GM19035 (cell line): ENCODE data around the gene CACNA1S.

Experiments
- ATAC-seq: cut with Tn5 transposase; IDR thresholded peaks from one replicate; pipeline ENCODE4 v1.9.1; 2021; ENCODE audit not compliant: unreplicated experiment

CACNA1S gene

DNA sequence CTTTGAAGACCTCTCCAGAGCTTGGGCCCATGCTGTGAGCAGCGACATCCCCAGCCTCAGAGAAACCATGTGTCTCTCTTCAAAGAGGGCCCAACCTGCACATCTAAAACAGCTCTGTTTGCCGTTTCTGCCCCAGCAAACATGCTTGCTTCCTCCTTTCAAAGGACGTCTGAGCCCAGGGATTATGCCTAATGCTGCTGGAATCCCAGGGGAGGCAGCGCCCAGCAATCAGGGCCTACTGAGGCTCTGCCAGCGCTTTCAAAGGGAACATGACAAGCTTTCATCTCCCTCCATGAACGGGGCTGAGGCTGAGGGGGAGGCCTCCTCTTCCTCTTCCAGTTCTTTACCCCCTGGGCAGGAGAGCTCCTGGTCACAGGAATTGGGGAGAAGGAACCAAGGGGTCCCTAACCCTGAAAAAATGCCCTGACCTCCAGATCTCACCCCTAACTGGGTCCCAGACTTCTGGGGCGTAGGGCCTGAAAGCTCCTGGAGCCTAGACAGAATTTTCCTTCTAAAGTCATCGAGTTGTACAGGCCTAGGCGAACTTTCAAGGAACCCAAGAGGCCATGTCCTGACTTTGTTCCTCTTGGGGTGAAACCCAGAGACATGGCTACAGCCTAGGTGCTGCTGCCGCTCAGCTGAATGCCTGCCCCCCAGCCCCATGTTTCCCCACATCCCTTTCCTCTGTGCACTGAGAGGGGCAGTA, 28.2 kb upstream of the CACNA1S start:
- ATAC-seq, result no peak

DNA sequence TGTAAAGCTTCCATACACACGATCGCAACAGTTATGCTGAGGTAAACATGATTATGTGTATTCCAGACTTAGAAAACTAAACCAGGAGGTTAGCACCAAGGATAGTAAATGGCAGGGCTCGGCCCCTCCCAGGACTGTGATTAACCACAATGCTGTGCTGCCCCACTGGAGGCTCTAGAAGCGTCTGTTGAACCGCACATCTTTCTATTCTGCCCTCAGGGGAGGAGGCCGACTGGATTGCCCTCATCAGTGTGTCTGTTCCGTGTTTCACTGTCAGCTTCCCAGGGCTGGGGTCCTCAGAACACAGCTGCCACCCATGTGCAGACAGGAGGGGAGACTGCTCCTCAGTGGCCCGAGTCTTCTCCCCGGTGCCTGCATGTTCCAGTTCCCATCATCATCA, 27.5 kb upstream of the CACNA1S start:
- no peak for ATAC-seq

DNA sequence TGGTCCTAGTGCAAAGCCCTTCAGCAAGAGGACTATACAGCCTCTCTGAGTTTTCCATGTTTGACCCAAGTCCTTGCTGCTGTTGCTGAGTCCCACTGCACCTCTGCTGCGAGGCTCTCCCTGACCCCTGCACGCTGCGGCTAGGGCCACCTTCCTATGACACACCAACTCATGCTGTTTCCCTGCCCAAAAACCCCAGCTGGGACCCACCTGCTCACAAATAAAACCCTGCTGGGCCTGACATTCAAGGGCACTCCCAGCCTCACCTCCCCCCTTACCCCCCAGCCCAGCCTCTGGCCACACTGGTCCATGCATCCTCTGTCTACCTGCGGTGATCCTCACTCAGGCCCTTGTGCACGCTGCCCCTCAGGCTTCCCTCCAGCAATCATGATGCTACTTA, 27.1 kb upstream of the CACNA1S start:
- ATAC-seq, result no peak

DNA sequence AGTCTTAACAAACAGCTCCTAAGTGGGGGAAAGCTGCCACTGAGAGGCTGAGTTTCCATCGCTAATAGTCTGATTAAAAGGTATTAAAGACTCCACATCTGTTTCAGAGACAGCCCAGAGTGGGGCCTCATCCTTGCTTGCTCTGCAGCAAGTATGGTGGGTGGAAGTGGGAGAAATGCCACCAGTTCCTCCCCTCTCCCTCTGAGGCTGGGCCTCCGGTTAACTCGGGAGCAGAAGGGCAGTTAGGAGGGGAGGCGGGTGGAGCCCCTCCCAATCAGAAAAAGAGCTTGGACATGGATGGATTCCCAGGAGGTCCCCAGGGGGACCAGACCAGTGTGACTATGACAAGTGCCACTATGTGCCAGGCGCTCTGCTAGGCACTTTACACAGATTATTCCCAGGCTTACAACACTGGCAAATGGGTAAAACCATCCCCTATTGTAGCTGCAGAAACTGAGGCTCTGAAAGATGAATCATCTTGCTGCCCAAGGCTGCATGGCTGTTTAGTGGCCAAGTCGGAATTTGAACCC, 26.1 kb upstream of the CACNA1S start:
- no peak for ATAC-seq

DNA sequence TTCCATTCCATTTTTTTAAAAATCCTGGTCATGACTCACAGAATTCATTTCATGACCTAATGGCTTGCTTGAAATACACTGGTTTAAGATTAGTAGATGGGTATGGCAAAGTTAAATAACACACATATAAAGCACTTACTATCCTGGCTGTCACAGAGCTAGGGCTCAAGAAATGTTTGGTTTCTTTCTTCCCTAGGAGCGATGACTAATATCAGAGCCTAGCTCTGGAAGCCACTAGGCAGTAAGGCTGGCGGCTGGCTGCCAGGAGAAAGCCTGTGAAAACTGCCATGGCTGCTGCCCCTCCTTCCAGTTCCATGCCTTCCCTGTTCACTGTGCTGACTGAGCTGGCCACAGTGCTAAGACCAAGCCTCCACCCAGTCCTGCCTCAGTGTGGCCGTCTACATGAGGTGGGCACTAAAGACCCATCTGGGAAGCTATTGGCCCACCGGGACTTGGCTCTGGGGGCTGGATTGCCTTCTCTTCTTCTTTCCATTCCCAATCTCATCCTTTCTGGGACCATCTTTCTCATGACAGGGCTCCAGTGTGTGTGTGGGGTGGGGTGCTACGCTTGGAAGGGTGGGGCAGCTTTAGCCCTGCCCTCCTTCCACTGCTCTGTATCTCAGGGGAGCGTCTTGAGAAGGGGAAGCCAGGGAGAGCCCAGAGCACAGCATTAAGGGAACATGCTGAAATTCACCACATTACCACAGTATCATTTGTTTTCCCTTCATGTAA, 25.5 kb upstream of the CACNA1S start:
- no peak for ATAC-seq

DNA sequence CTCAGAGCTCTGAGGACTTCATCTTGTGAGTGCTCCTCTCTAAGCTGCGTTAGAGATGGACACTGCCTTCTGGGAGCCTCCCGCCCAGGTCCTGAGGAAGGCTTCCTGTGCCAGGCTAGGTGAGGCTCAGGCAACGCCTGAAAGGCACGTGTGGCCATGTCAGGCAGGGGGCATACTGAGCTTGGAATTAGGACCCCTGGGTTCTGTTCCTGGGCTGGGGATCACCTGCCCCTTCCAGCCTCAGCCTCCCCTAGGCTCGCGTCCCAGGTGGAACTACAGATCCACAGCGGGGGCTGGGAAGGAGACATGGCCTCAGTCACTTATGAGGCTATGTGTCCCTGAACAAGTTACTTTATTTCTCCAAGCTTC, 24.8 kb upstream of the CACNA1S start:
- no peak for ATAC-seq

DNA sequence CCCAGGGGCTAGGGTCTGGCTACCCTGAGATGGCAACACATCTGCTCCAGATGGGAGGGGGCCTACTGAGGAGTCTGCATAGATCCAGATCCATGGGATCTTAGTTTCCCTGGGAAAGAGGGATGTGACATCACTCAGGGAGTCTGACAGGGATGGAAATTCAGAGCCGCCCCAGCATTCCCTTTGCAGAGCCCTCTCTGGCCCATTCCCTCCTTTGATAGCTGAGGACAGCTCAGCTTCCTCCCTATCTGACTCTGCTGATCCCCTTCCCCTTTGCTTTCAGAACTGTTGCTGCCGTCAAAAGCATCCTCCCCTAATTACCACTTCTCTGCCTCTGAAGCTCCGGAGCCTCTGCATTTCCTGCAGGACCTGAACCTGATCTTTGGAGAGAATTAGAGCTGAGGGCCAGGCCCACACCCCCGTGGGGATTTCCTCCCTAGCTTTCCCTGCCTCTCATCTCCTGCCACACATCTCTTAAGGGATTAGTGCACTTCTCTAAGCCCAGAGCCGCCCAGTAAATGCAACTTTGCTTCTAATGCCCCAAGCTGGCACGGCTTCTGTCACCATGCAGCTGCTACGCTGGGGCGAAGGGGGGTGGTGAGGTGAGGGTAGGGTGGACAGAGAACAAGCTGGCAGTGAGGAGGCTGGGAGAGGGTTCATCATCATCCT, 24.3 kb upstream of the CACNA1S start:
- ATAC-seq, result no peak

DNA sequence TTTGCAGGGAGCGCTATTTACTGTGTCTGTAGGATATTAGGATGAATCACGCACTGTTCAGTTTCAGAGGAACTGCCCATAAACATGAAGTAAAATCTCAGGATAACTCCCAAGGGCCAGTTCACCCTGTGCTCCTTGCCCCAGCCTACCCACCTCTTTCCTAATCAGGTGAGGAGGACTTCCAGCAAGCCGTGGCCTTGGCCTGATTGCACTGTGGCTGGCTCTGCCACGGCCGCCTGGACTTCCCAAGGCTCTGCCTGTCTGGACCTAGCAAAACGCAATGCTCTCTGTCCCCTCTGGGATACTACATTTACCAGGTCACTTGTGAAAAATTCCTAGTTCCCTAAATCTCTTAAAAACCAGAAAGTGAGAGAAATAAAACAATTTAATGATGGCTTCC, 22.2 kb upstream of the CACNA1S start:
- ATAC-seq, result no peak

DNA sequence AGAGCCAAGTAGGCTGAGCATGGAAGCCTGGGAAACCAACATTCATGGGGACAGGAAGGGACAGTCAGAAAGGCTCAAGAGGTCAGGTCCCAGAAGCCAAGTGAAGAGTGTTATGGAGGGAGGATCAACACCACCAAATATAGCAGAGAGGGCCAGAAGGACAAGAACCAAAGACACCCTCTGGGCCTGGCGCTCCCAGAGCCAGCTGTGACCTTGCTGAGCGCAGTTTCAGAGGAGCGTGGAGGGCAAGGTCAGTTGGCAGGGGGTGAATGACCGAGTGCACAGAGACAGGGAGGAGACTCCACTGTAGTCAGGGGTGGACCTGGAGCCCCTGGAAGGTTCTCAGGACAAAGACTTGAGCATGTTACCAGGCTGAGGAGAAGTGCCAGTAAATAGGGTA, 19.2 kb upstream of the CACNA1S start:
- ATAC-seq, result no peak

DNA sequence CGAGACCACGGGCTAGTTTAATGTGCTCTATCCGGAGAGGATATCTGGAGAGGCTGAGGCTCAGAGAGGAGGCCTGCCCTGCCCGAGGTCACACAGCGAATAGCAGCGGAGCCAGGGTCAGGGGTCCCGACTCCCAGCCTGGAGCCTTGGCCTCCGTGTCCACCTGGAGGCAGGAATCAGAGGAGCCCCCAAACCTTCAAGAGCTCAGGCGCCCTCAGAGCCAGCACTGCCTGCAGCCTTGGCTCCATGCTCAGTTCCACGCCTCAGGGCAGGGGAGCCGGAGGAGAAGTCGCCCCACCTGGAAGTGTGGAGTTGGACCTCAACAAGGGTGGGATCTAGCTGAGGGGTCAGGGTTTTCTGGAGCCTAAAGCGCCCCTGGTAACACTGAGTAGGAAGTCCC, 16.7 kb upstream of the CACNA1S start:
- ATAC-seq, result no peak

DNA sequence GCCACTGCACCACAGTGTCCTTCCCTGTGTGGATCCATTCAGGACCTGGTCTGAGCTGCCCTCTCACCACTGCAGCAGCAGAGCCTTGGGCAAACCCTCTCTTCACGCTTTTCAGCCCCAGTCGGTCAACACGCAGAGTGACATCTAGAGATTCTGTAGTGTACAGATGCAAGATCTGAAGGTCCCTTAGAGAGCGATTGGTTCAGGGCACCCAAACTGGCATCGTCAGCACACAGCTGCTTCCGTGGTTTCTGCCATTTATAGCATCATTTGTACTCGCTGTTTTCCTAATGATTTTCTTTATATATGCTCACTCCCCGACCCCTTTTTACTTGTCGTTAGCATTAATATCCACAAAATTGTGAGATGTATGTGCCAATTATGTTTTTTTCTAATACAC, 16.2 kb upstream of the CACNA1S start:
- no peak for ATAC-seq

DNA sequence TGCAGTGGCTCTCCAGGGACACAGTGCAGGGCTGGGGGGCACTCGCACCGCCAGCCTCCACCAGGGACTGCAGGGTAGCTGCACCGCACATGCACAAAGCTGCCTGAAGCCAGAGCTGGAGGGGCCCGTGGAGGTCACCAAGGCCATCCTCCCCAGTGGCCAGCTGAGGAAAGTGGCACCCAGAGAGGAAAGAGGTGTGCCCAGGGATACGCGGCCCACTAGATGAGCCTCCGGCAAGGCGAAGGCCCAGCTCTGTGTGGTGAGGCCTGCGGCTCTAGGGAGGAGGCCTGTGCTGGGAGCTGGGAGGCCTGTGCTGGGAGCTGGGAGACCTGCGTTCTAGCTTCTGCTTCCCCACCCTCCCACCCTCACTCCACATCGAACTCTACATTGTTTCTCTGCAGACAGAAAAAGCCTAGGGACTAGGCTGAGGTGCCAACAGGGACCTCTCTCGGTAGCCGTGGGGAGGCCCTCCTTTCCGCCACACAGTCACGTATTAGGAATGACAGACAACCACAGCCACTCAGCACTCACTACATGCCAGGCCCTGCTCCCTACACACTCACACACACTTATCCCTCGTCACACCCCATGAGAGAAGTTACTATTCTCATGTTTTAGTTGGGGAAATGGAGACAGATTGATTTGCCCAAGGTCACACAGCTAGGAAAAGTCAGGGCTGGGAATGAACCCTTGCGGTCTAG, 15.7 kb upstream of the CACNA1S start:
- no peak for ATAC-seq

DNA sequence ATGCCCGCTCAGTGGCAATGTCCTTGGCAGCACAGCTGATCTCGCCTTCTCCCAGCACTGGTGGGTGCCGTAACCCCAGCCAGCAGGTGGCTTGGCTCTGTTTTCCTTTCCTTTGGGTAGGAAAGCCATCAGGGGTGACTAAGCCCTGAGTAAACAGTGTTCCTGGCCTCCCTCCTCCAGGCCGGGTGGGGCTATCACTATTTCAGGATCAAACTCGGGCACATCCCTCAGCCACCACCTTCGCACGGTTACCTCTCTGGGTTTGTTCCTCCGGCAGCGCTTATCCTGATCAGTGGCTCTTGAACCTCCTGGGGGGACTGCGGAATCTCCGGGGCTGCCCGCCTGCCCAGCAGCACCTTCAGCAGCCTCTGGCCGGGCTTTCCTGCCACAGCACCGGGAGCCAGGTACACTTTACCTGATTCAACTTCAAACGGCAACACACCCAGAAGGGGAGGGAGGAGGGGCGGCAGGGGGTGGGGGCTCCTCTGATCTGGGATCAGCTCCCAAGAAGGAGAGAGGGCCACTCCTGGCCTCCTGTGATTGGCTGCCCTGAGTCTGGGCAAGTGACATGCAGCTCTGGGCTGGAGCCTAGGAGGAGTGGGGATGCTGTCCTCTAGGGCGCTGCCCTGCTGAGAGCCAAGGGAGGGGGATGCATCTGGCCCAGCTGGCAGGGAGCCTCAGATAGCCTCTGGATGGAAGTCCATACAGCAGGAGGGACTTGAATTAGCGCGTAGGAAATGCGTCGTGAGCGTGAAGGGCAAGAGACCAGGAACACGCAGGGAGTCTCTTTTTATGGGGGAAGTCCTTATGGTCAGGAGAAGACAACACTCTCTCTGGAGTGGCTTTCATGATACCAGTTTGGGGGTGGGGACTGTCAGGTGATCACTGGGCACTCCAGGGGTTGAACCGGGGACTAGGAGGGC, 14.9 kb upstream of the CACNA1S start, which contains the start of gene ASCL5:
TSS of gene ASCL5 (minus strand) at position 353 of the 923 bp plus-strand sequence. CDS start 11,812 bp downstream, outside the sequence.
- no peak for ATAC-seq

DNA sequence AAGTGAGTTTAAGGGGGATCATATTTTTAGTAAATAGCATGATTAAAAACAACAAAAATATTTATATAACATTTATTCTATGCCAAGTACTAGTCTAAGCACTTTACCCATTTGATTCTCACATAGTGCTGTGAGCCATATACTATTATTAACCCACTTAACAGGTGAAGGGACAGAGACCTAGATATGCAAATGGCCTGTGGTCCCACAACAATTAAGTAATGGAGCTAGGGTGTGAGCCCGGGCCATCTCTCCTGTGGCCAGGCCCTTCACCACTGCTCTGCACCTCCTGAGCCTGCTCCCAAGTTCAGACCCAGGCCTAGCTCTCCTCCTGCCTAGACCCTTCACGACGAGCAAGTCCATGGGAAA, 14.2 kb upstream of the CACNA1S start:
- ATAC-seq, result no peak

DNA sequence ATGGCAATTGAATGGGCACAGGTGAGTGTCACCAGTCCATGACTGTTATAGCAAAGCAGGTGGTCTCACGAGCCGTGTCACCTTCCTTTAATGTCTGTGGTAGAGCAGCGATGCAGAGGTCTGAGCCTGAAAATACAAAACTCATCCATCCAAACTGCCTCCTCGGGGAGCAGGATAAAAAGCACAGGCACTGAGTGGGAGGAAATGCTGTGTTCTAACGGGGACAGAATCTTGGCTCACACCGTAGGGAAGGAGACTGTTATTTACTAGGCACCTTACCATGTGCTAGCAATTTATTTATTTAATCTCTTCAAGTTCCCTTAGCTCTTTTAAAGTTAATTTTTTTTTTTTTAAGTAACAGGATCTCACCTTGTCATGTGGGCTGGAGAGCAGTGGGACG, 13.6 kb upstream of the CACNA1S start:
- ATAC-seq, result no peak

DNA sequence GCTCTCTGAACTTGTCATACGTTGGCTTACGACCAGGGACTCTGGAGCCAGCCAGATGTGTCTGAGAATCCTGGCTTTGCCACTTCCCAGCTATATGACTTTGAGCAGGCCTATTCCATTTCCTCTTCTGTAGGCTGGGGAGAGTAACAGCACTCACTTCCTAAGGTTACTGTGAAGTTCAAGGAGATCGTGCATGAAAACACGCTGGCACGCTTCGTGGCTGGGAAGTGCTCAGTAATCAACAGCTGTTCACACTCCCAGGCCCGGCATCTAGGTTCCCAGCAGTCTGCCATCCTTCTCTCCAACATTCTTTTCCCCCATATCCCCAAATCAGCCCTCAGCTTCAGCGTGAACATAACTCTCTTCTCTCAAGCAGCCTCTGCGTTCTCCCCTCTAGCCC, 12.8 kb upstream of the CACNA1S start:
- ATAC-seq, result no peak

DNA sequence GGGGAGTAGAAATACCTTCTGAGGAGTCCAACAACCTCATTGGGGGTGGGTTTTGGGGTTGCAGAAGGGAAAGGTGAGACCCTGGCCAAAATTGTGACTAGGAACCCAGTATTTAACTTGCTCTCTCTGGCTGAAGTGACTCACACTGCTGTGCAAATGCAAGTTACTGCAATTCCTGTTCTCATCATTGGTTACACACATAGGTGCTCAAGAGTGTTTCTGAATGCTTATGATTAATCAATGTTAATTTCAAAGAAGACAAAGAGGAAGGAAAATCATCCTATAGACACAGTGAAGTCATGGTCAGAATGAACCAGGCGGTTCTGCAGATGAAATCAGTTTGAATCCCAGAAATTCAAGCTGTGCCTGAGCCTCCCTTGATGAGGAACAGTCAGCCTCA, 11.6 kb upstream of the CACNA1S start:
- no peak for ATAC-seq

DNA sequence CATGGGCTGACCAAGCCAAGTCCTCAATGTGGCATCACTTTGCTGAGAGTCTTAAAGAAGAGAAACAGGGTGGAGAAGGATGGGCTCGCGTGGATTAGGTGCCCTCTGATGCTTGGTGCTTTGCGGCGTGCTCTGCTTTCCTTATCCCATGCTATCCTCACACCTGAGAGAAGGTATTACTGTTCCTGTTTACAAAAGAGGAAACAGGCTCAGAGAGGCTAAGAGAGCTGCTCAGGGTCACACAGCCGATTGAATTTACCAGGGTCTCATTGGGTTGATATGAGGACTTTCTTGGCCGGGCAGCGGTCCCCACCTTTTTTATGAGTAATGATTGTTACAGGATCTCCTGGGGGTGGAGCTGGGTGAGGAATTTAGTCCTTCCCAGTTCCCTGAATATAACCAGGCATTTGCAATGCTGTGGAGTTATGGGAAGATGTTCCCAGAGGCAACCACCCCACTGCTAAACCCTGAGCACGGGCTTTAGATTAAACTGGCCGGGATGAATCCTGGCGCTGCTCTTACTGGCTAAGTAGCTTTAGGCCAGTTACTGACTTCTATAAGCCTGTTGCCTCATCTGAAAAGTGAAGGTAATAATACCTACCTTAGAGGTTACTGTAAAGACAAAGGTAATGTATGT, 10.2 kb upstream of the CACNA1S start:
- ATAC-seq, result no peak

DNA sequence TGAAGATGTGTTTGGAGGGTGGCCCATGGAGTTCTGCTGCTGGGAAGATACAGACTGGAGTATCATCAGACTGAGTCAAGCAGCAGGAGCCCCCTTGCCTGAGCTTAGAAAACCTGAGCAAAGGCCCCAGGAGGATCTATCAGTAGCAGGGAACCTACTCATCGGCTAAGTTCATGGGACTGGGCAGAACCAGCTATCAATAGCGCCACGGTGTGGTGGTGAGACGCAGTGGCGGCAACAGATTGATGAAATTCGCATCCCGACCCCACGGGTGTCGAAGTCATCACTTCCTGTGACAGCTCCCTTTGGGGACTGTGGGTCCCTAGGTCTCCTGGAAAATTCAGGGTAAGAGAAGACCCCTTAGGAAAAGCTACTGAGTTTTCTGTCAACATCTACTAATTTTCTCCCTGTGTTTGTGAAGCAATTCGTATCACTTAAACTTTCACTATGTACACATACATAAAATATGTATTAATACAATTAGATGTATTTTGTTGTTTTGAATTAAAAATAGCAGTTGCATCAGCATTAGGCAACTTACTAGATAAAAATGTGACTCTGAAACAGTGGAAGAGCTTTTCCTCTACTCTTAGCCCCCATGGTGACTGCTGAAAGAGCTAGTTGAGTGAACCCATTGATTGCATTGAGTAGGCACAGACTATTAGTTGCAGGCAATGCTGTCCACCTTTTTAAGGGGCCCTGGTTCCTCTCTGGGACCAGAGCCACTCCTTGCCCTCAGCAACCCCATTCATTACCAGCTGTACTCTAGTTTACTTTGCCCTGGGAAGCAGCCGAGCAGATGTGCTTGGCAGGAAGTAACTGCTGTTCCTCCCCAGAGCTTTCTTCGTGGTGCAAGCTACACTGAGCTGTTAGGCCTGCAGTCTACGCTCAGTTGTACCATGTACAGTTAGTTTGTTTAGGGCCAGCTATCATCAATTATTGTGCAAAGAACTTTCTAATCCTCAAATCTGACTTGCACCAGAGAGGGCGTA, 7.3 kb upstream of the CACNA1S start:
- no peak for ATAC-seq
